T follicular helper cell (primary cell): ENCODE measurements around the gene AQP3.
"Not testable (repeated sequence)": the region's sequence is repeated elsewhere in the genome, so short reads cannot be mapped to it uniquely, and the experiment has no call there.

Experiments used
- DNase-seq: peaks from one replicate; pipeline ENCODE4 v3.0.0-alpha.2; 2020; ENCODE audit warnings: low read depth

The AQP3 gene

DNA sequence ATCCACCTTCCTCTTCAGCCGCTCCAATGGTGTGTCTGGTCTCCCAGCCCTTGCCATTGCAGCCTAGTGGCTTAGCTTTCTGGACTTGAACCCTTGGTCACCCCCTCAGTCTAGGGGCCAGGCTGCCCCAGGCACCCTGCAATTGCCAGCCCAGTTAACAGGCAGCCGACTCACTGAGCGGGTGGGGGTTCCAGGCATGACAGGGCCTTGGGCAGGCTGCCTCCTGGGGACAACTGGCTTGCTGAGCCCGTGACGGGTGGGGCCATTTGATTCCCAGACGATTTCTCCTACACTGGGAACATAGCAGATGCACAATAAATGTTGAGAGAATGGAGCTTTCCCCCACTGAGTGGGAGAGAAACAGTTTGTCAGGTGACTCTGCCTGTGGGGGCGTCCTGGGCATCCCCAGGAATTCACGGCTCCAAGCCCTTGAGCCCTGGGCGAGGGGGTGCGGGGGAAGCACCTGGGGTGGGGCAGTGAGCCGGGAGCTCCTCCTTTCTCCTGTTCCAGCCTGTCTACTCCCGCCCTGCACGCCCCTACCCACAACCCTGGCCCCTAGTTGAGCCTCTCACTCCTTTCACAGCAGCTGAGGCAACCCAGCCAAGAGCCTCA, 32.4 kb downstream of the AQP3 start:
- DNase-seq: no peak

DNA sequence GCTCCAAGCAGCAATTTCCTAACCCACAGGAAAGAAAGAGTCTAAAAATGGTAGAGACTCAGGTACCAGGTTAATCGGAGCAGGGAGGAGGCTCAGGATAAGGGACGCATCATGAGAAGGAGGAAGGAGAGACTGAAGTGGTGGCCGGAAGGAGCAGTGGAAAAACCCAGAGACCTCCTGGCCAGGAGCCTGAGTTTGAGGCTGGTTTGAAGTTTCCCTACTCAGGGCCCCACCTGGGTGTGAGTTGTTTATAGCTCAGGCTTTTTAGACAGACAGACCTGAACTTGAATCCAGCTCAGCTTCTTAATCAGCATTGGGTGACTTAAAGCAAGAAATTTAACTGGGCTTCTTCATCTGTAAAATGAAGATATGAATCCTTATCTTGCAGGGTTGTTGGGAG, 33.1 kb downstream of the AQP3 start:
- DNase-seq: no peak

DNA sequence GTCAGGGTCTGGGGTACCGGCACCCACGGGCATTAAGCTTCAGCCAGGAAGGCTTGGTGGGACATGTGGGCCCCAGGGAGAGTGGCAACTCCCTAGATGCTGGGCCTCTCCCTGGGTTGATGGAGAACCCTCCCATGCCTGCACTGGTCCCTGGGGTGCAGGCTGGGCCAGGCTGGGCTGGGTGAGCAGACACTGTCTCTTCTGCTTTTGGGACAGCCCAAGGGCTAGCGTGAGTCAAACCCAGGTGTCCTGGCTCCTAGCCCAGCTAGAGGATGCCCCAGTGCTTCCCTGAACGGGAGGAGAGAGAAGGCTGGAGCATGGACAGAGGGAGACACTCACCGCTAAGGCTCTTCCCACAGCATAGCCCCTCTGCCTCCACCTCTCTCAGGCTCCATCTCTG, 39.3 kb downstream of the AQP3 start:
- DNase-seq: no peak

GRCh38 chr9:33407061-33407460, 40.3 kb downstream of the AQP3 start:
- DNase-seq: no peak

GRCh38 chr9:33404788-33405362, 42.5 kb downstream of the AQP3 start:
- DNase-seq: no peak

GRCh38 chr9:33403941-33404787, 43.2 kb downstream of the AQP3 start:
- DNase-seq: no peak

GRCh38 chr9:33402371-33402770, 45.0 kb downstream of the AQP3 start, which contains the start of gene AQP7:
Gene AQP7, minus strand, starts transcription at chr9:33402568. Its CDS starts 1,306 bp downstream, at chr9:33401262.
- DNase-seq: not testable (repeated sequence)

DNA sequence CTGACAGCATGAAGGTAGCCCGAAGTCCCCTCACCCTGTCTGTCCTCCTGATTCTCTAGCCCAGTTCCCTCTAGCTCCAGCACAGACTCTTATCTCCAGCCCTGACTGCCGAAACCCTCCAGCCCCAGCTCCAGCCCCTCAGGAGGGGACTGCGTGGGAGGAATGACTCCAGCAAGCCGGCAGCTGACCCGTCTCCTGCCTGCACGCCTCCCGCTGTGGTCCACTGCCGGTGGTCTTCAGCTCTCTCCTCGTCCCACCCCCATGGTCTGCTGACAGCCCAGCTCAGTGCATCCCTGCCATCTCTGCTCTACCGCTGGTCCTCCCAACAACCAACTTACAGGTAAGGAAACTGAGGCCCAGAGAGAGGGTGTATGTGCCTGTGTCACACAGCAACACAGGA, 45.6 kb downstream of the AQP3 start:
- DNase-seq: not testable (repeated sequence)

DNA sequence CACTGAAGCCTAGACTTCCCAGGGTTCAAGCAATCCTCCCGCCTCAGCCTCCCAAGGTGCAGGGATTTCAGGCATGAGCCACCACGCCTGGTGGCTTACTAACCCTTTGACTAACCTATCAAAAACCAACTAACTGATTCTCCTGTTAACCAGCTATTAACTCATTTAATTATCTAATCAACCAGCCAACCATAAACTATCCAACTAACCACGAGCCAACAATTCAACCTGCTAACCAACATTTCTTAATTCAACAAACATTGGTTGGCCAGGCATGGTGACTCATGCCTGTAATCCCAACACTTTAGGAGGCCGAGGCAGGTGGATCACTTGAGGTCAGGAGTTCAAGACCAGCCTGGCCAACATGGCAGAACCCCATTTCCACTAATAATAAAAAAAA, 48.3 kb downstream of the AQP3 start:
- DNase-seq: not testable (repeated sequence)

- not testable (repeated sequence) for DNase-seq
Measured at GRCh38 chr9:33397801-33398200, 49.6 kb downstream of the AQP3 start.

DNA sequence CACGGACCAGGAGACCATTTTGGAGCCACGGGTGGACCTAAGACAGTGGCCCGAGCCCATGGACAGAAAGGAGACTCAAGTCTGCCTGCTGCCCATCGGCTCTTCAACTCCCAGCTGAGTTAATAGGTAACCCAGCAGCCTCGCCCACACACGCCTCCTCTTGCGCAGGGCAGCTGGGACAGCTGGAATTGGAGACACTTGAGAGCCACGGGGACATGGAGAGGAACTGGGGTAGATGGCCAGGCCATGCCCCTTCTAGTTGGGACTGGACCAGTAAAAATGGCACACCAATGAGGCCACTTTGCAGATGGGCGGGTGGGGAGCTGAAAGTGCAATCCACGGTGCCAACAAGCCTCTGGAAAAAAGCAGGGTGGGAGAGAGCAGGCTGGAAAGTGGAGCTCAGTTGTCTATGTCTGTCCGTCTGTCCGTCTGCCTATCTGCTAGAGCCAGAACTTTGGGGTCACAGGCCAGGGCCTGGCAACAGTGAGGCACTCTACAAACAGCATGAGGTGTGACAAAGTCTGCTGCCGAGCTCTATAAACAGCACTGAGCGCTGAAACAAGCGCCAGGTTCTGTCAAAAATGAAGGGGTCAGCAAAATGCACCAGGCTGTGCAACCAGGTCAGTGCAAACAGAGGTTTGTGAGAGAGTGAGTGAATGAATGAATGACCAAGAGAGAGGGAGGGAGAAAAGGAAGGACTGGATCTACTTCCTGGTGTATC, 52.1 kb downstream of the AQP3 start:
- not testable (repeated sequence) for DNase-seq

DNA sequence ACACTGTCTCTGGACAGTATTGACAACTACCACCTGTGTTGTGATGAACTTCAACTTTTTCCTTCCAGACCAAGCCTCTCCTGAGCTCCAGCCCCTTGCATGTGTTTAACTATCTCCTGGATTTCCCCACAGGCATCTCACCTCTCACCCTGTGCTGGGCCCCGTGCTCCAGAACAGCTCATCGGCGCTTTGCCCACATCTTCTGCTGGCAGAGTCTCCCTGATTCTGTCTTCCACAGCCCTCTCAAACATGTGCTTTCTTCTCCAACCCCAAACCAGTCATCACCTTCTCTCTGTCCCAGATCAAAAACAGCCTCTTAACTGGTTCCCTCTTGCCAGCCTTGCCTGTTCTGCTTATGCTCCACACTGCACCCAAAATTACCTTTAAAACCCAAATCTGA, 53.4 kb downstream of the AQP3 start:
- not testable (repeated sequence) for DNase-seq

DNA sequence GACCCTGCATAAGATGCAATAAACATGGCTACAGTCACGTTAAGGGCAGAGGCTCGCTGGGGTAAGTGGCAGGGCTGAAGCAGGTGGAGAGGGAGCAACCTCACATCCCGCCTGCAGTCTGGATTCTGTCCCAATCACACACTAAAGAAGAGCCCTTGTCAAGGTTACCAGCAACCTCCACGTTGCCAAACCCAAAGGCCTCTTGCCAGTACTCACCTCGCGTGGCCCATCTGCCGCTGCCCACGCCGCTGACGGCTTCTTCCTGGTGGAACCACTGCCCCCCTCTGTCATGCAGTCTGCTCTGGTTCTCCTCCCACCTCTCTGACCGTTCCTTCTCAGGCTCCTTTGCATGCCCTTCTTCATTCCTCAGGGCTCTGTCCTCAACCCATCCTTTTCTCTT, 53.8 kb downstream of the AQP3 start:
- DNase-seq: no peak

GRCh38 chr9:33392591-33393021, 54.8 kb downstream of the AQP3 start:
- DNase-seq: not testable (repeated sequence)
